HL-60 (cell line): ENCODE measurements around the gene SDHA.
"Not testable (repeated sequence)": the region's sequence is repeated elsewhere in the genome, so short reads cannot be mapped to it uniquely, and the experiment has no call there.

Experiments used
- DNase-seq, 2 experiments: peaks; one replicate each; pipeline ENCODE4 v3.0.0-alpha.2; 2010 to 2020; ENCODE audit warnings: low read depth in 1 of 2, low spot score in 1 of 2
- H3K27ac ChIP-seq: fragments of 250-450 bp; sonication (Bioruptor Pico); replicated peaks from 2 replicates; pipeline ENCODE4 v1.5.1; 2020; ENCODE audit warnings: mild to moderate bottlenecking, moderate library complexity
- H3K27me3 ChIP-seq: fragments of 250-450 bp; sonication (Bioruptor Pico); 2 replicates; pipeline ENCODE4 v1.5.1; 2021; ENCODE audit warnings: mild to moderate bottlenecking, moderate library complexity; ENCODE audit not compliant: insufficient read depth, poor library complexity, severe bottlenecking
- H3K4me3 ChIP-seq: replicated peaks from 2 replicates; pipeline ENCODE4 v1.5.1; 2011; ENCODE audit warnings: mild to moderate bottlenecking, control low read depth, low read length; ENCODE audit not compliant: insufficient read depth
- GABPA ChIP-seq: IDR thresholded peaks from 2 replicates; pipeline ENCODE4 v1.6.1; 2012; ENCODE audit warnings: low read depth
- POLR2AphosphoS5 ChIP-seq: IDR thresholded peaks from 2 replicates; pipeline ENCODE4 v1.6.1; 2012; ENCODE audit warnings: low read depth
- SPI1 ChIP-seq: IDR thresholded peaks from 2 replicates; pipeline ENCODE4 v1.6.1; 2012; ENCODE audit warnings: low read depth, mild to moderate bottlenecking, borderline replicate concordance
- TF ChIP-seq, protein P1 (sequence below): IDR thresholded peaks from one replicate; pipeline ENCODE4 v1.5.1; 2011; ENCODE audit warnings: low read length, control low read depth, inconsistent platforms; ENCODE audit not compliant: insufficient read depth
- TF ChIP-seq, protein P2 (sequence below): IDR thresholded peaks from 2 replicates; pipeline ENCODE4 v1.6.1; 2012; ENCODE audit warnings: low read depth; ENCODE audit not compliant: insufficient replicate concordance

The SDHA gene

DNA sequence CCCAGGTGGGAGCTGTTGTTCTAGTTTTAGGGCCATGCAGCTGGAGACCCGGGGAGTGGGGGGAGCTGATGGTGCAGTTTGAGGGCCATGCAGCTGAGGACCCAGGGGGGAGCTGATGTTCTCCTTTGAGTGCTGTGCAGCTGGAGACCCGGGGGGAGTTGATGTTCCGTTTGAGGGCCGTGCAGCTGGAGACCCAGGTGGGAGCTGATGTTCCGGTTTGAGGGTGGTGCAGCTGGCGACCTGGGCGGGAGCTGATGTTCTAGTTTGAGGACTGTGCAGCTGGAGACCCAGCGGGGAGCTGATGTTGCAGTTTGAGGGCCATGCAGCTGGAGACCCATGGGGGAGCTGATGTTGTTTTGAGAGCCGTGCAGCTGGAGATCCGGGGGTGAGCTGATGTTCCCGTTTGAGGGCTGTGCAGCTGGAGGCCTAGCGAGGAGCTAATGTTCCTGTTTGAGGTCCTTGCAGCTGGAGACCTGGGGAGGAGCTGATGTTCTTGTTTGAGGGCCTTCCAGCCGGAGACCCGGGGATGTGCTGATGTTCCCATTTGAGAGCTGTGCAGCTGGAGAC is 68.0 kb downstream of the SDHA start:
- no peak for TF ChIP-seq SPI1
- TF ChIP-seq GABPA = no peak
- TF ChIP-seq, protein P1, sequence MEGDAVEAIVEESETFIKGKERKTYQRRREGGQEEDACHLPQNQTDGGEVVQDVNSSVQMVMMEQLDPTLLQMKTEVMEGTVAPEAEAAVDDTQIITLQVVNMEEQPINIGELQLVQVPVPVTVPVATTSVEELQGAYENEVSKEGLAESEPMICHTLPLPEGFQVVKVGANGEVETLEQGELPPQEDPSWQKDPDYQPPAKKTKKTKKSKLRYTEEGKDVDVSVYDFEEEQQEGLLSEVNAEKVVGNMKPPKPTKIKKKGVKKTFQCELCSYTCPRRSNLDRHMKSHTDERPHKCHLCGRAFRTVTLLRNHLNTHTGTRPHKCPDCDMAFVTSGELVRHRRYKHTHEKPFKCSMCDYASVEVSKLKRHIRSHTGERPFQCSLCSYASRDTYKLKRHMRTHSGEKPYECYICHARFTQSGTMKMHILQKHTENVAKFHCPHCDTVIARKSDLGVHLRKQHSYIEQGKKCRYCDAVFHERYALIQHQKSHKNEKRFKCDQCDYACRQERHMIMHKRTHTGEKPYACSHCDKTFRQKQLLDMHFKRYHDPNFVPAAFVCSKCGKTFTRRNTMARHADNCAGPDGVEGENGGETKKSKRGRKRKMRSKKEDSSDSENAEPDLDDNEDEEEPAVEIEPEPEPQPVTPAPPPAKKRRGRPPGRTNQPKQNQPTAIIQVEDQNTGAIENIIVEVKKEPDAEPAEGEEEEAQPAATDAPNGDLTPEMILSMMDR = no peak
- TF ChIP-seq POLR2AphosphoS5 = no peak
- TF ChIP-seq, protein P2, sequence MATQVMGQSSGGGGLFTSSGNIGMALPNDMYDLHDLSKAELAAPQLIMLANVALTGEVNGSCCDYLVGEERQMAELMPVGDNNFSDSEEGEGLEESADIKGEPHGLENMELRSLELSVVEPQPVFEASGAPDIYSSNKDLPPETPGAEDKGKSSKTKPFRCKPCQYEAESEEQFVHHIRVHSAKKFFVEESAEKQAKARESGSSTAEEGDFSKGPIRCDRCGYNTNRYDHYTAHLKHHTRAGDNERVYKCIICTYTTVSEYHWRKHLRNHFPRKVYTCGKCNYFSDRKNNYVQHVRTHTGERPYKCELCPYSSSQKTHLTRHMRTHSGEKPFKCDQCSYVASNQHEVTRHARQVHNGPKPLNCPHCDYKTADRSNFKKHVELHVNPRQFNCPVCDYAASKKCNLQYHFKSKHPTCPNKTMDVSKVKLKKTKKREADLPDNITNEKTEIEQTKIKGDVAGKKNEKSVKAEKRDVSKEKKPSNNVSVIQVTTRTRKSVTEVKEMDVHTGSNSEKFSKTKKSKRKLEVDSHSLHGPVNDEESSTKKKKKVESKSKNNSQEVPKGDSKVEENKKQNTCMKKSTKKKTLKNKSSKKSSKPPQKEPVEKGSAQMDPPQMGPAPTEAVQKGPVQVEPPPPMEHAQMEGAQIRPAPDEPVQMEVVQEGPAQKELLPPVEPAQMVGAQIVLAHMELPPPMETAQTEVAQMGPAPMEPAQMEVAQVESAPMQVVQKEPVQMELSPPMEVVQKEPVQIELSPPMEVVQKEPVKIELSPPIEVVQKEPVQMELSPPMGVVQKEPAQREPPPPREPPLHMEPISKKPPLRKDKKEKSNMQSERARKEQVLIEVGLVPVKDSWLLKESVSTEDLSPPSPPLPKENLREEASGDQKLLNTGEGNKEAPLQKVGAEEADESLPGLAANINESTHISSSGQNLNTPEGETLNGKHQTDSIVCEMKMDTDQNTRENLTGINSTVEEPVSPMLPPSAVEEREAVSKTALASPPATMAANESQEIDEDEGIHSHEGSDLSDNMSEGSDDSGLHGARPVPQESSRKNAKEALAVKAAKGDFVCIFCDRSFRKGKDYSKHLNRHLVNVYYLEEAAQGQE = no peak
- H3K27me3 ChIP-seq = no peaks in the 10 kb centered on the region
- H3K4me3 ChIP-seq = no peak overlapping the region
- no peak for DNase-seq
- no peak overlapping the region for H3K27ac ChIP-seq

DNA sequence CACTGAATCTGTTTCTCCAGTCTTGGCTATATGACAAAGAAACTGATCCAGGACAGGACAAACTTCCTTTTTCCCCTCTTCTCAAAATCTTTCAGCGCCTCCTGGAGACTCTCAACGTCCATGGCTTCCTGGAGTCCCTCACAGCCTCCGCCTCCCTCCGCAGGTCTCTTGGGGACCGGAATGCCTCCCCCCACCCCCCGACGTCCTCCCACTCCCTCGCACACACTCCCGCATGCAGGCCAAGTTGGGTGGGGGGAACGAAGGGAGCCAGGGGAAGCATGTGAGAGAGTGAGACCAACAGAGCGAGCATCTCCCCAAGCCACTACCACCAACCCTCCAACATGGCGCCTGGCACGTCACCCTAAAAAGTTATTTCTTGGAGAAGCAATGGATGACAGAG is 72.1 kb downstream of the SDHA start:
- not testable (repeated sequence) for H3K27ac ChIP-seq, H3K4me3 ChIP-seq, DNase-seq, H3K27me3 ChIP-seq

DNA sequence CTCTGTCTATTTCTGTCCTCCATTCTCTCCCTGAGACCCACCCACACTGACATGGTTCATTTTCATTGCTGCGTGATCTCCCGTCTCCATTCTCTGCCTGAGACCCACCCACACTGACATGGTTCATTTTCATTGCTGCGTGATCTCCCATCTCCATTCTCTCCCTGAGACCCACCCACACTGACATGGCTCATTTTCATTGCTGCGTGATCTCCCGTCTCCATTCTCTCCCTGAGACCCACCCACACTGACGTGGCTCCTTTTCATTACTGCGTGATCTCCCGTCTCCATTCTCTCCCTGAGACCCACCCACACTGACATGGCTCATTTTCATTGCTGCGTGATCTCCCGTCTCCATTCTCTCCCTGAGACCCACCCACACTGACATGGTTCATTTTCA is 73.2 kb downstream of the SDHA start:
- H3K4me3 ChIP-seq, H3K27ac ChIP-seq, DNase-seq, H3K27me3 ChIP-seq: not testable (repeated sequence)

DNA sequence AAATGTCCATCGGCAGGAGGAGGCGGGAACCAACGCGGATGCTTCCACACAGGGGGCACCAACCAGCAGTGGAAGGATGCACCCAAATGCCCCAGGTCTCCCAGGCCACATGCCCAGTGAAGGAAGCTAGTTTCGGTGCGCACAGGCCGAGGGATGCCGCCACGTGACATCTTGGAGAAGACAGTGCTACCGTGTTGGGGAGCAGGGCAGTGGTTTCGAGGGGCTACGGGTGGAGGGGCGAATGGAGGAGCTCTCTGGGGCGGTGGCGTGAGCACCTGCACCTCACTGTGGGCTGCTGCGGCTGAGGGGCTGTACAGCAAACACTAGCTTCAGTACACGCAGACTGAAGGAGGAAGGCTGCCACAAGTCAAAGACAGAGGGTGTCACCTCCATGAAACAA is 76.7 kb downstream of the SDHA start:
- H3K27ac ChIP-seq, H3K27me3 ChIP-seq, H3K4me3 ChIP-seq, DNase-seq: not testable (repeated sequence)

DNA sequence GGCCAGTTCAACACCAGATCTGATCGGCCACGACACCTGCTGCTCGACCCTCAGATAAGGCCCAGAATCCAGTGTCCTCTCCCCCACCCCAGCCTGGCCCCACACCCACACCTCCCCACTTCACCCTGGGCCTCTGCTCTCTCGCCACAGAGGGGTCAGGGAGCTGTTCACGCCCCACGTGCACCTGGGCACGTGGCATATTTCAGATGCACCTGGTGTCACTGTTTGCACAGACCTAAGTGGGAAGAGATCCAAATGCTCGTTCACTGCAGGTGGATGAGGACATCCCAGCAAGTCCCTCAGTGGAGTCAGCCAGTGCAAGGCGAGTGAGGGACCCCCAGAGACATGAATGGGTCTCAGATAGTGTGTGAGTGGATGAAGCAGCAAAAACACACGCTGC is 78.1 kb downstream of the SDHA start:
- not testable (repeated sequence) for H3K27me3 ChIP-seq, H3K27ac ChIP-seq, DNase-seq, H3K4me3 ChIP-seq

DNA sequence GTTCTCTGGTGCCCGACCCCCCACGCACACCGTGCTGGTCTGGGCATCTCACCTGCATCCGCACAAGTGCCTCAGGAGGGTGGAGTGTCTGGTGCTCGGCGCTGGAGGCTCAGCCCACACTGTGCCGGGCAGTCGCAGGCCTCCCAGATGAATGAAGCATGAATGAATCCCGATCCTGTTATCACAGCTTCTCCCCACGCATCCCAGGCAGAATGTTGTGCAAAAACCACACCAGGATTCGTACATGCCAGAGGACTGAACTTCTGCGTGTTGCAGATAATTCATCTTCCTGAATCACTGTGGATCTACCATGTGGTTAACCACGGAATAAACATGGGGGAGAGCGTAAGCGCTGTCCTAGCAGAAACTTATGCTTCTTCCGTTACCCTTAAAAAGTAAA is 78.8 kb downstream of the SDHA start:
- DNase-seq, H3K4me3 ChIP-seq, H3K27me3 ChIP-seq, H3K27ac ChIP-seq: not testable (repeated sequence)

DNA sequence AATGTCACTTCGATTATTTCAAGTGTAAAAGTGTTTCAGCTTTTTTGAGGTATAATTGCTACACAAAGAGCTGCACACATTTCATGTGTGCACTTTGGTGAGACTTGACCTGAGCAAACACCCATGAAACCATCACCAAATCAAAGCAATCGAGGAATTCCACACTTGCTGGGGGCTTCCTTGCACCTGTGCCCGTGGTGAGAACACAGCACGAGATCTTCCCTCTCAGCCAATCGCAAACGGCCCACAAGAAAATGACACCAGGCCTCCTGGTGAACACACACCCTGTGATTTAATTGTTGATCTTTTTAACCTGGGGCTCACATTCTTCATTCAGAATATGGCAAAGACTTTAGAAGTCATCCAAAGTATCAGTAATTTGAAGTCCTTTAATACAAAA is 79.3 kb downstream of the SDHA start:
- H3K27ac ChIP-seq = not testable (repeated sequence)

DNA sequence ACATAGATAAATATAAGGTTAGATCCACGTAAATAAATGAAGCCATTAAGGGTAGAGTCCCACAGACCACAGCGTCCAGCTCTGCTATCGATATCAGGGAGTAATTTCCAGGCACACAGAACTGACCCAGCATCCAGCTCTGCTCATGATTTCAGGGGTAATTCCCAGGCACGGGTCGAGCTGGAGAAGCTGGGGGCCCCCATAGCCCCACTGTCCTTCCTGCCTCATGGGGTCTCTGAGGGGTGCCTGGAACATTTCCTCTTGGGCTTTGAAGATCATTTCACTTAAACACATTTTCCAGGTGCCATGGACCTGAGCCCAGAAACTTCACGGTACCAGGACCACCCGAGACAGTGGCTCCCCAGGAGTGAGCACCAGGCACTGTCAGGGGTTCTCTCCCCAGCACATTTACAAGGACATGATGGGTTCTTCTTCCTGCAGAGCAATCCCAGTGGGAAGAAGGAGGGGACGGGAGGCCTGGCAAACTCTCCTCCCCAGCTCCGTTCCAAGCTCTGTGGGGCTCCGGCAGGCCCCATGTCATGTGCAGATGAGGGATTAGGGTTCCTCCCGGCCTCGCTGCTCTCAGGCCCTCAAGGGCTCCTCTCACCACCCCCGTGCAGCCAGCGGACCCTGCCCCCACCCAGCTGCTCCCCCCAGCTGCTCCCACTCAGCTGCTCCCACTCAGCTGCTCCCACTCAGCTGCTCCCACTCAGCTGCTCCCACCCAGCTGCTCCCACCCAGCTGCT is 80.0 kb downstream of the SDHA start:
- not testable (repeated sequence) for DNase-seq, H3K27ac ChIP-seq, H3K4me3 ChIP-seq, H3K27me3 ChIP-seq

More for the DNA sequence above, 79.3 kb downstream of the SDHA start:
- not testable (repeated sequence) for H3K27me3 ChIP-seq, H3K4me3 ChIP-seq, DNase-seq
